HG03469 (cell line): ENCODE data around the gene DPH1.
"Not testable (repeated sequence)": the region's sequence is repeated elsewhere in the genome, so short reads cannot be mapped to it uniquely, and the experiment has no call there.

Experiments
- ATAC-seq: cut with Tn5 transposase; IDR thresholded peaks from one replicate; pipeline ENCODE4 v1.9.1; 2021; ENCODE audit warnings: mild to moderate bottlenecking, moderate library complexity, moderate number of reproducible peaks; ENCODE audit not compliant: unreplicated experiment

Gene DPH1

GRCh38 chr17:2029911-2030778 is at the start of gene DPH1:
Gene DPH1, plus strand, starts transcription at chr17:2030153. Its CDS starts 17 bp downstream, at chr17:2030170.
- no peak for ATAC-seq

DNA sequence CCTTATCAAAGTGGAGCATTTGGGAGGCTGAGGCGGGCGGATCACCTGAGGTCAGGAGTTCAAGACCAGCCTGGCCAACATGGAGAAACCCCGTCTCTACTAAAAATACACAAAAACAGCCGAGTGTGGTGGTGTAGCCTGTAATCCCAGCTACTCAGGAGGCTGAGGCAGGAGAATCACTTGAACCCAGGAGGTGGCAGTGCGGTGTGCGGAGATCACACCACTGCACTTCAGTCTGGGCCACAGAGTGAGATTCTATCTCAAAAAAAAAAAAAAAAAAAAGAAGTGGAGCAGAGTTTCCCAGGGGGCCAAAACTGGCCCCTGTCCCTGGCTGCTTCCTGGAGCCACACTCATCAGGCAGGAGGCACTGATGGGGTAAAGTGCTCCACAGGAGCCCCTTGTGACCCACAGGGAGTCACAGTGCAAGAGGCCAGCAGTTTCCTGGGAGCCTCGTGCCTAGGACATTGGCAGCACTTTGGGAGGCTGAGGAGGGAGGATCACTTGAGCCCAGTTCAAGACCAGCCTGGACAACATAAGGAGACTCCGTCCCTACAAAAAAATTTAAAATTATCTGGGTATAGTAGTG is 49.2 kb upstream of the DPH1 start:
- no peak for ATAC-seq

GRCh38 chr17:1982793-1983366 is 47.1 kb upstream of the DPH1 start:
- ATAC-seq: not testable (repeated sequence)

DNA sequence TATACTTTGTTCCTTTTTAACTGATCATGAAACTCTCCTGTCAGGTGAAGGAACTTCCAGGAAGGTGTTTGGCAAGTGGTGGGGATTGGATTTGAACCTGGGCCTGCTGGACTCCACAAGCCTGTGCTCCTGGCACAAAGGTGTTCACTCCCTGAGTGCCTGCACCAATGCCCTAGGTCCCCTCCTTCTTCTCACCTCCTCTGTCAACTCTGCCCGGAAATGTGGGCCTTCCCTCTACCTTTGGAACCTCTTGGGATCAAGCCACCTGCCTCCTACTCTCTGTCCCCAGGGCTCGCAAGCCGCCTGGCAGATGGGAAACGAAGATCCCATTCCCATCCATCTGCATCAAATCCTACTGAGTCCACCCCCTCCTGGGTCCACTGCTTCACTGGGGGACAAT is 44.9 kb upstream of the DPH1 start:
- no peak for ATAC-seq

- ATAC-seq: no peak
Observed at GRCh38 chr17:1985686-1986085, 44.3 kb upstream of the DPH1 start.

DNA sequence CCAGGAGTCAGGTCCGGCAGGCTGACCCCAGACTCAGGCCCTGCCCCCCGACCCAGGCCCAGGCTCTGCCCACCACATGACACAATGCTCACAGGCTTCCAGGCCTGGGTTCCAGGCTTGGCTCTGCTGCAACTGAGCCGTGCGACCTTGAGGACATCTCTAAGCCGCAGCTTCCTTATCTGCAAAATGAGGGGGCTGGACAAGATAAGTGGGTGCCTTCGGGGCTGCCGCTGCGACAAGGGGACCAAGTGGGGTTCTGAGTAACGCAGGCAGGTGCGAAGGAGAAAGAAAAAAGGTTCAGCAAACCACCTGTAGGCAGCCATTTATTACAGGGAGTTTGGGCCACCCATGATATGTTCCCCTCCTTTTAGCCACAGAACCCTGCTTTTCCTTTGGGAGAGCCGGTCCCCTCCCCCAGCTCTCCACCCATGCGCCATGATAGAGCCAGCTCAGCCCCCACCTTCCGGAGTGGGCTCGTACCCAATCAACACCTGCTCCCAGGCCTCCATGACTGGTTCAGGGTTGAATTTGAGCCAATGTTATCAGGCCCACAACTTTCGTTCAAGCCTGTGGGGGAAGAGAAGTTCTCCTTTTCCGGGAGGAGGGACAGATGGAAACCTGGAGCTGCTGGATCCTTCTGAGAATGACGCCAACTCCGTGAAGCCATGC is 43.0 kb upstream of the DPH1 start:
- ATAC-seq: no peak

DNA sequence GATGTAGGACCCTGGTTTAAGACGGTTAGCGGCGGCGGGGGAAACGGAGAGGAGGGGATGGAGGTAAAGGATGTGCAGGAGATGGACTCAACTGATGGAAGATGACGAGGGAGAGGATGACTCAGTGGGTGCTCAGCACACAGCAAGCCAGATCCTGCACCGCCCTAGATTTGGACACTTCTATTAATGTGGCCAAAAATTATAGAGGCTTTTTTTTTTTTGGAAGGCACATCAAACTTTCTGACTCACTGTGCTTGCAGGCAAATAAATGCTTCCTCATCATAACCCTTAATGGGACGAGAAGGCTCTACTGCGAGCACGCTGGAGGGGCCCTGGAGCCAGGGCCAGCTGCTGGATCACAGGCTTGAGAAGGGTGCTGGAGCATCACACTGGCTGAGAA is 40.8 kb upstream of the DPH1 start:
- ATAC-seq: no peak

GRCh38 chr17:1992541-1992940 is 37.4 kb upstream of the DPH1 start:
- ATAC-seq: no peak

DNA sequence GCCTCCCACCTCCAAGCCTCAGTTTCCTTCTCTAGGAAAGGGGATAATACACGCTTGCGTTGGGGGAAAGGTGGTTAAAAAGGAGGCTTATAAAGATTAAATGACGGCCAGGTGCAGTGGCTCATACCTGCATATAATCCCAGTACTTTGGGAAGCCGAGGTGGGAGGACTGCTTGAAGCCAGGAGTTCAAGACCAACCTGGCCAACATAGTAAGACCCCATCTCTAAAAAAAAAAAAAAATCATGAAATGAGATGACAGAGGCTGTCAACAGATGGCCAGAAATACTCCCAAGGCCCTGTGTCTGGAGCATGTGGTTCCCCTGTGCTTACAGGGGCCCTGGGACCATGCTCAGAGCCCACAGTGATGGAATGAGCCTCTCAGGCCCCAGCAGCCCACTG is 35.2 kb upstream of the DPH1 start:
- ATAC-seq: no peak

DNA sequence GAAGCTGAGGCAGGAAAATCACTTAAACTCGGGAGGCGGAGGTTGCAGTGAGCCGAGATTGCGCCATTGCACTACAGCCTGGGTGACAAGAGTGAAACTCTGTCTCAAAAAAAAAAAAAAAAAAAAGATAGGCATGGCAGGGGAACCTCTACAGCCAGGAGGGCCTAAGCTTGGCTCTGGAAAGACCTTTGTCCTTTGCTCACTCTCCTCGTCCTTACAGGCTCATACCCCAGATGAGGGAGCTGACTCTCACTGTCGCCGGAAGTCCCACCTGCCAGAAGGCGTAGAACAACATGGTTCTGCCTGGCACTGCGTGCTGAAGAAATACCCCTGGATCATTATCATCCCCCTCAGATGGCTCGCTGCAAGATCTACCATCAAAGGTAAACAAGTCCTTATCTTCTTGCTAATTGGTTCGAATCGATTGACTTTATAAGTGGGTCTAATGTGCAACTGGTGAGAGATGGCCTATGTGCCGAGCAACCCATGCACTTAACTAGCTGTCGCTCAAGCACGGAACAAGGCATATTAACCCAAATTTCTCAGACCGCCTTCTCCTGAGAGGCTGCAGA is 34.5 kb upstream of the DPH1 start:
- no peak for ATAC-seq

DNA sequence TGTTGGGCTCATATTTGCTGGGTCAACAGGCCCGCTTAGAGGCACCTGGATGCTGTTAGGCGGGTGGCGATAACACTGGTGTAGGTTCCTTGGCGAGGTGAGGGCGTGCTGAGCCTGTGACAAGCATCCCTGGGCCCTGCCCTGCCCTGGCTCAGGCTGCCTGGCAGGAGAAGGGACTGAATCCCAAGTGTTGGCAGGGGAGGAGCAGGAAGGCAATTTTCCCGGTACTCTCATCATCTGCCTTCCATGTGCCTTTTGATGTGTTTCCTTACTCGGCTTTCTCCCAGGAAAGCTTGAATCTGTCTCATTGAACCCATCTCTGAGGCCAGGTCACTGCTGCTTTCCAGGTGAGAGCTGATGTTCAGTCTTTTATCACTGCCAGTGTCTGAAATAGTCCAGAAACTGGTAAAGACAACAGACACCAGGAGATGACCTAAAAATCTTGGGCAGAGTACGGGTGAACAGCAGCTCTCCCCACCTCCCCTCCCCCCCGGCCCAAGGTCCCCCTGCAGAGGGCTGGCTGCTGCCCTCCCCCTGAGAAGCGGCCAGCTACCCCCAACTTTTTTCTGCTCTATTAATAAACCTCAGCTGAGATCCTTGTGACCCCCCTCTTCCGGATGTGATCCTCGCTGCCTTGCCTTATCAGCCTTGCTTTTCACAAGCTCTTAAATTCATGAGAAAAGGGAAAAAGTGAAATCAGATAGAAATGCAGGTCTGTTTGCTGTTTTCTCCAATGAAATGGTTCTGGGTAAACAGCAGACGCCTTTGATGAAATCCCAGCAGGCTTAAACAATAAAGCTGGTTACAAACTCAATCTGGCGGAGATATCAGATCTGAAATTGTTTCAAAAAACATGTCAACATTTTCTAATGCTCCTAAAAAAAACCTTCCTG is 33.8 kb upstream of the DPH1 start:
- ATAC-seq: no peak

DNA sequence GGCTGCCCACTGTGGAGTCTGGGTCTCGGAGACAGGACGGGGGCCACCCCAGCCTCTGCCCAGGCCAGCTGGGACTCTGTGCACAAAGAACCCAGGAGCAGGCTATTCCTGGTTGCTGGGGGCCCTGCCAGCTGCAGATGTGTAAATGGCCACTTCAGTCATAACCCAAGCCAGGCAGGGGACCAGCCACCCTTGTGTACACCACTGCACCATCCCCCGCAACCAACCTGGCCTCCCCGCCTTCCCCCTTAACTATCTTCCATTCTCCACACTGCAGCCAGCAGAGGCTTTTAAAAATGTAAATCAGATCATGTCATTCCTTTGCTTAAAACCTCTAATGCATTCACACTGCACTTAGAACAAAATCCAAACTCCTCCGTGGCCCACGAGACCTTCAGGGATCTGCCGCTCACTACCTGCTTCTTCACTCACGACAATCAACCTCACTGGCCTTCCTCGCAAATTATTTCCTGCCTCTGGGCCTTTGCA is 33.1 kb upstream of the DPH1 start:
- no peak for ATAC-seq

DNA sequence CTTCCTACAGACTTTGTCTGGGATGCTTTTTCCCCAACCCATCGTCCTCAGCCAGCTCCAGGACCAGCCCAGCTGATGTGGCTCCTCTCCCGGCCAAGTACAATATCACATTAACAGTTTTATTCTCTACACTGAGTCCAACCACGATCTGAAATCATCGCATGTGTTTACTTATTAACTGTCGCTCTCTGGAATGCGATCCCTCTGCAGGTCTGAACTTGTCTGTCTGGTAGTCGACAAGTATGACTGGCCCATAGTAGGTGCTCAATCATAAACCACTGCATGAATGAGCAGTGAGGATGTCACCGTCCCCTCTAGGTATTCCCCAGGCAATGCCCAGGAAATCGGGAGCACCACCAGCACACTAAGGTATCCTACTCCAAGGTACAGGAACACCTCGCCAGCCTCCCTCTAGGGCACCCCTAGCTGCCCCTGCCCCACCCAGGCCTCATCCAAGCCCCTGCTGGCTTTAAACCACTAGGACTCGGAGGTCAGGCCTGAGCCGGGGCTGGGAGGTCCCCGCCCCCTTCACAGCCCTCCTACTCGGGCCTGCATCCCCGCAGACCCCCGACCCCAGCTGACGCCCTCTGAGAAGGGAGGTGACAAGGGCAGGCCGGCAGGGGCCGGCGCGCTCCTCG is 32.5 kb upstream of the DPH1 start:
- no peak for ATAC-seq

DNA sequence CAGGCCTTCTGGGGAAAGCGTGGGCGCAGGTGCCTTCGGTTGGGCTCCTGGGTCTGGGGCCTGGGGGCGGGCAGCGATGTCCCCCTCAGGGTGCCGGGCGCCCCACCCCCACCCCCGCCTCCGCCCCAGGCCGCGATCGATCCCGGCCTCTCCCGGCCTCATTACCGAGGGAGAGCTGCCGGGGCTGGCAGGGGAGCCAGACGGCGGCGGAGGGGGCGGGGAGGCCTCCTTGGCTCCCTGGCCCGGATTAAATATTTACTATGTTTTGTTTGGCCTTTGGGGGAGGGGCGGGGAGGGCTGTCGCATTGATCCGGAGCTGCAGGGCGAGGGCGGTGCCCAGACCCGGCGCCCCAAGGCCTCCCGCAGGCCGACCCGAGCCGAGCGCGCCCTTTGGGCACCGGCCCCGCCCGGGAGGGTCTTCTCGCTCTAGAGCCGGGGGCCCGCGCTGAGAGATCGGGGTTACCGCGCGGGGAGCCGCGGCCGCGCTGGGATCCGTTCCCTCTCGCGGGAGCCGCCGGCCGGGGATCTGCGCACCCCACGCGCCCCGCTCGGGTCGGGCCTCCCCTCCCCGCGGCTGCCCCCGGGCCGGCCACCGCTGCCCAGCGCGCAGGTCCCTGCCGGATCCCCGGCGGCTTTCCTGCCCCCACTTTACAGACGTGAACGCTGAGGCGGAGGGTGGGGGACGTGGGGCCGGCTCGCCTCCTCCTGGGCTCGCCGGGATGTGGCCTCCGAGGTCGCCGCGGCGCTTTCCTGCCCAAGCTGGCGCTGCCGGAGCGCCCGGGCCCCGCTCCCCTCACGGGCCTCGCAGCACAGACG is 31.8 kb upstream of the DPH1 start:
- no peak for ATAC-seq

GRCh38 chr17:1999557-2000251 is 30.2 kb upstream of the DPH1 start:
- no peak for ATAC-seq

GRCh38 chr17:2002767-2003329 is 27.1 kb upstream of the DPH1 start:
- no peak for ATAC-seq

- ATAC-seq: no peak
Observed at GRCh38 chr17:2003525-2003924, 26.4 kb upstream of the DPH1 start.

DNA sequence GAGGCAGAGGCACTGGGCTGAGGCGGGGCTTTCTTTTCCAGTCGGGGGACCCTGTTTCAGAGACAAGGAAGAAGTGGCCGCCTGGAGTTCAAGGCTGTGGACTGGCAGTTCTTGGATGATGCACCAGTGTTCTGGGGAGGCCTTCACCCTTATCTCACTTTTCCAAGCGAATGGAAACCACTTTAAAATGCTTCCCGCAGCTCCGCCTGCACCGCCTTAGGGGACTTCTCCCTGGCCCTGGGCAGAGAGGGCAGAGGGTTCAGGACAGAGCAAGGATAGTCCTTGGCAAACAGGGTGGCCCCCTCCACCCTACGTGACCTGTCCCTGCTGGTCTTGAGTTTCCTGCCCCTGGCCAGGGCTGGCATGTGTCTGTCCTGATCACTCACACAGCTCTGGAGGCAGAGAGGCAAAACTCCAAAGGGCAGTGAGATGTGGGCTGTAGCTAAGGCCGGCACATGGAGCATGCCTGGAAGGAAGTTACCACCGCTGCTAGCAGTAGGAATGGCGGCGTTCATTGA is 25.5 kb upstream of the DPH1 start:
- no peak for ATAC-seq
